GM19238 (cell line): ENCODE results near the gene ADARB1.
"Not testable (repeated sequence)": the region's sequence is repeated elsewhere in the genome, so short reads cannot be mapped to it uniquely, and the experiment has no call there.

Experiments
- DNase-seq: peaks from one replicate; pipeline ENCODE4 v3.0.0; 2011; ENCODE audit warnings: low spot score; ENCODE audit not compliant: insufficient read length

Gene ADARB1

GRCh38 chr21:45074048-45074817, at the start of gene ADARB1:
ADARB1 (plus strand) TSS chr21:45074580; CDS start chr21:45171657, 97,077 bp downstream.
- DNase-seq = peak; percentile 85

DNA sequence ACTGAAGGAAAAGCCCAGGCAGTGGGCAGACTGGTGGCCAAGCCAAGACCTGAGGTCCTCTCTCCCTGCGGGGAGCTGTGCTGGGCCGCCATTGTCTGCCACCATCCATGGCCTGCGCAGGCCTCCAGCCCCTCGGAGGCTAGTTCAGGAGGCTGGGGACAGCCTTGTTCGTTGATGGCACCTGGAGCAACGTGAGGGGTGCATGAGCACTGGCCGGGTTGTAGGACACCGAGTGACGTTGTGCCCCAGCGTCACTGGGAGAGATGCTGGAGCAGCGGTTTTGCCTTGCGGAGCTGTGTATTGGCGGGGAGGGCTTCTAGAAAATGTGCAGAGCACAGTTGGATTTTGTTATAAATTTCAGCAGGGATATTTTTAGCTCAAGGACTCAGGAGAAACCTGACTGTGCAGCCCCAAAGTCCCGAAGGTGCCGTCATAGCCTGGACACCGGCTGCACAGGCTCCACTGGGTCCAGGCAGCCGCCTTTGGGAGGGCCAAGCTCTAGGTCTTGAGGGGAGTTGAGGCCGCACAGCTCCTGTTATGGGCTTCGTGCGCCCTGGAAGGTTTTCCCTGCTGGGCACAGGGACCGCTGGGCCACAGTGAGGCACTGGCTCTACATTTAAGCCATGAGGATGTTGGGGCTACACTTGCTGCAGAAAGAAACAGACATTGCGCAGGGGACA, 48.2 kb upstream of the ADARB1 start:
- no peak for DNase-seq

GRCh38 chr21:45026826-45027225, 47.6 kb upstream of the ADARB1 start:
- DNase-seq = no peak

GRCh38 chr21:45027241-45028196, 46.9 kb upstream of the ADARB1 start:
- DNase-seq = no peak

GRCh38 chr21:45028645-45029044, 45.7 kb upstream of the ADARB1 start:
- not testable (repeated sequence) for DNase-seq

GRCh38 chr21:45029298-45029947, 45.0 kb upstream of the ADARB1 start:
- no peak for DNase-seq

GRCh38 chr21:45029948-45030681, 44.3 kb upstream of the ADARB1 start:
- no peak for DNase-seq

DNA sequence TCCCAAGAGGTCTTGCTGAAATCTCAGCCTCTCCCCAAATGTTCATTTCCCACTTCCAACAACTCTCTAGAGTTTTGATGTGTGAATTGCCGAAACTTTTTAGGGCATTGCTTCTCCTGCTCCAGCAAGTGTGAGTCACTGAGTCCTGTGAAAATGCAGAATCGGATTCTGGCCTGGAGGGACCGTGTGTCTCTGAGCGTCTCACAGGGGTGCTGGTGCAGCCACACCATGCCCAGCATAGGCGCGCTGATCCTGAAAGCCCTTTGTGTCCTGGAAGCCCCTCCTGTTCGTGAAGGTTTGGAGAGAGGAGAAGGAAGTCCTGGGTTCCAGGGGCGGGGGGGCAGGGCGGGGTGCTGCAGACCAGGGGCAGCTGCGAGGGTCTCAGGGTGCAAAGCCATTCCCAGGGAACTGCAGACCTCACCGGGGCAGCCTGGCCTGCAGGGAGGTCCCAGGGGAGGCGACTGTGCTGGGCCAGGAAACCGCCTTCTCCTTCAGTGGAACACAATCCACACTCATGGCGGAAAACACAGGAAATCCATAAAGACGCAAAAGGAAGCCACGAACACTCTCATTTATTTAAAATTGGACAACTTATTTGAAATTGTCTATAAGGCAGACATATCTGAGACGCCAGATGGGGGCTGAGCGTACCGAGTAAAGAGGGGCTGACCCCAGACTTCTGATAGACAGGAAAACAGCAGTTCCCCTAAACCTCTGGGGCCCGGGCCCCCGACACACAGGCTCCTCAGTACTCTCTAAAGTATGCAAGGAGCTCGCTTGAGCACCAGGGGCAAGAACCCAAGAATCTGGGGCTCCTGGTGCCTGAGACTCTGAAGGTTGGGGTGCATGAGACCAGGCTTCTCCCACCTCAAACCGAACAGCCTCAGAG, 43.5 kb upstream of the ADARB1 start:
- DNase-seq = no peak

DNA sequence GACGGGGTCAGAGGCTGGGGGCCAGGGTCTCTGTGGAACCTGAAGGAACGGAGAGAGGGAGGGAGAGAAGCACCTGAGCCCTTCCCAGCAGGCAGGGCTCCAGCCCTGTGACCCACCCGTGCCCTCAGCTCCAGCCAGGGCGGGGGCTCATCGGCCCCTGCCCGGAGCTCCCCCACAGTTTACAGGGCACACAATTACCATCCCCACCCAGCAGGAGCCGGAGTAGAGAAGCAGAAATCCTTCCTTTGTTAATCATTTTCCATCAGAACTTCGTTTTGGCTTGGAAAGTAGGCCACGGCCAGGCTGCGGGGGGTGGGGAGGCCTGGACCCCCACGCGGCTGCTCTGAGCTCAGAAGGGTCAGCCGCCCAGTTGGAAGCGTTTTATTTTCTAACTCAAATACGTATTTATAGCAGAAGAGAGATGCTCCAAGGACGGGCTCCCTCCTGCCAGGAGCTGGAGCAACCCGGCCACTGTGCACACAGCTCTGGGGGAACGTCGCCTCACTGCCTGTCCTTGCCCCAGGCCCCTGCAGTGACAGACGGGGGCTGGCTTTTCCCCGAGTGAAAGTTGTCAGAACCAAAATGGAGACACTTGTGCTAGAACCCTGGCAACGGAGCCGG, 42.7 kb upstream of the ADARB1 start:
- DNase-seq = no peak

DNA sequence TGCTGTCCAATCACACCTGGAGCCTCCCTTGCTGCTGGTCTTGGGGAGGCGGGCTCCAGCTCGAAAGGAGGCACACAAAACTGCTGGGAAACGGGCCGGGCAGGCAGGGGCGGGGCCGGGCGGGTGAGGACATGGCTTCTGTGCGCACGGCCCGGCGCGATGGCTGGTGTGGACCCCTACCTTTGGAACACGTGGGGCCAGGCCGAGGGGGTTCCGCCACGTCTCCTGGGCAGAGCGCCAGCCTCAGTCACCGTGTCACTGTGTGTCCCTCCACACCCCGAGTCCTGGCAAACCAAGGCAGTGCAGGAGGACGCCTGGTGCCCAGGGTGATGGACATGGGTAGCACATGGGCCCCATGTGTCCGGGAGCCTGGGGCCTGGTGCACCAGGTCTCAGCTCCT, 42.0 kb upstream of the ADARB1 start:
- DNase-seq = no peak

DNA sequence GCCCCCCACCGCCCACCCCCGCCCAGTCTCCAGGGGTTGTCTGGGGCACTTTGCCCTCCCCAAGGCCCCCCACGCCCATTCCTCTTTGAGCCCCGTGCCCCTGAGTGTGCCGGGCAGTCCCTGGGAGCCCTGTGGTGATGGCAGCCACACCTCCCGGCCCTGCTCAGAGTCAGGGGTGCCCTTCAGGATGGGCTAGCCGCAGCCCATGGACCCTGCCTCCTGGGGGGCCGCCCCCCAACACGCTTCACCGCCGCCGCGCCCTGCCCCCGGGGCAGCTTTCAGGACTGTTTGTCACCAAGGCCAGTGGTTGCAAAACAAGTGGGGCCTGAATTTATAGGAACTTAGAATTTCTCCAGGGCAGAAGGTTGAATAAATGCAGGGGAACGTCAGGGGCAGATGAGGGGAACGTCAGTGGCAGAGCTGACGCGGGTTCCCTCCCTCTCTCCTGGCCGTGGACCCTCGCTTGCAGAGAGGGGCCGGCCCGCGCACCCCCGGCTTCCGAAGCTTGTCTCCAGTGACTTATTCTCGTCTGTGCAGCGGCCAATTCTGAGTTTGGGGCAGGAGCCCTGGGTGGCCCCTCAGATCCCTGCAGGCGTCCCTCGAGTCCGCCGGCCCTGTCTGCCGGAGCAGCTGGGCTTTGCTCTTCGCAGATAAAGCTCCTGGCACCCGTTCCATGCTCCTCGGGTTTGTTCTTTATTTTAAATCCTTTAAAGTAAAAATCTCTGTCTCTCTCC, 41.2 kb upstream of the ADARB1 start:
- DNase-seq = no peak

DNA sequence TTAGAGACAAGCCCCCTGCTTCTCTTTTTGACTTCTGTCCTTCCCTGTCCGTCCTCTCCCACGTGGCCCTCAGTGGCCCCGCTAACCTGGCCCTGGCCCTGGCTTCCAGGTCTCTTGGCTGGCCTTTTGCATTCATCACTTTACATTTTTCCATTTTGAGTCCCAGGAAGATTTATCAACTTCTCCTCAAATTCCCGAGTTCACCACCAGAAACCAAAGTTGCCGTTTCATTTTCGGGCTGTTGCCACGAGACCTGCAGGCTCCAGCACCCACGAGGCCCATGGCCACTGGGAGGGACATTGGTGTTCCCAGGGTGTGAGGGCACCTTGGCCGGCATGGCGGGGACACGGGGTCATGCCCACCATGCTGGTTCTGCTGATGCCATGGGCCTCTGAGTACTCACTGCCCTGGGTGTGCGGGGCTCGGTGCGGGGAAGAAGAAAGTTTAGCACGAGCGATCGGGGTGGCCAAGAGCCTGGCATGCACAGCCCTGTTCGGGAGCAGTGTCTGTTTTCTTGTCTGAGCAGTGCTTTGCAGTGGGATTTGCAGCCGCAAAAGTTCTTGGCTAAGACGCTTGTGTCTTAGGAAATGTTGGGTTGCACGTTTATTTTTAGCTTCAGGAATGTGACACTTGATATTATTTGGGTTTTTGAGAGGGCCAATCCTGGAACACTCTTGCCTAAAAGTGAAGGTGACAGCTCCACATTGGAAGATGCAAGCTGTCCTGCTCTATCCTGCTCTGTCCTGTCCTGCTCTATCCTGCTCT, 40.4 kb upstream of the ADARB1 start:
- no peak for DNase-seq

GRCh38 chr21:45034556-45035476, 39.6 kb upstream of the ADARB1 start:
- DNase-seq = no peak

DNA sequence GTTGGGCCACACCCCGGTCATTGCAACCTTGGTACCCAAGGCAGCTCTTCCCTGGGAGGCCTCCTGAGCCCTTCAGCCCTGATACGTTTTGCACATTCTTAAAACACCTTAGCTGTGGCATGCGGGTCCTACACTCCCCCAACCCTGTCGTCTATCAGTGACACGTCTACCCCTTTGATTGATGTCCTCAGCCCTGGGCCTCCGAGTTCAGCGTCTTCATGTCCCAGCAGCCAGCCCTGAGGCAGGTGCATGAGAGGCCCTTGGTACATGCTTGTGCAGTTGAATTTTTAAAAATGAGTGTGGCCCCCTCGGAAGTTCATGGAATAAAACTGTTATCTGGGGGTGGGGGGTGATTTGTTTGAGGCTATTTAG, 38.9 kb upstream of the ADARB1 start:
- DNase-seq = no peak

- DNase-seq = no peak
Measured at GRCh38 chr21:45036630-45037029, 37.8 kb upstream of the ADARB1 start.

DNA sequence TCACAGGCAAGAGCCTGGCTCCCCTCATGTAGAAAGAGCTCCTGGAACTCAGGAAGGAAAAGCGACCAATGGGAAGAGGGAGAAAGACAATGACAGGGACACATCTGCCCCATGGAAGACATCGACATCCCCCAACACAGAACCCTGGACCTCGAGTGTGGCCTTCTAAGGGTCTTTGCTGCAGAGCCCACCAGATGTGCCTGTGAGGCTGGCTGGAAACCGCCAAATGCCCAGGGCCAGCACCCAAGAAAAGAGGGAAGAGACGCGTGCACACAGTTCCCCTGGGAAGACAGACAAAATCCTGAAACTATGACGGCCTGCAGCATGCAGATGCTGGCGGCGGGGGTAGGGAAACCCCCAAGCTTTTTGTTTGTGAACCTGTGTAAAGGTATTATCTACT, 36.4 kb upstream of the ADARB1 start:
- DNase-seq = no peak
